ENCODE measurements around the gene PRM2.

Gene PRM2

GRCh38 chr16:11264155-11264832 is 12.0 kb downstream of the PRM2 start:
- POLR2A ChIA-PET = no interaction called here
- CTCF ChIA-PET = no interaction called here
- no peak for DNase-seq (ENCODE audit: extremely low spot score)
- TF ChIP-seq SP1 (IDR thresholded peaks at IDR 0.05) (no peak), L3MBTL2 (conservative IDR thresholded peaks at IDR 0.05) (no peak), HDGF (IDR thresholded peaks at IDR 0.05; ENCODE audit: borderline replicate concordance) (no peak), NFRKB (IDR thresholded peaks at IDR 0.05) (no peak), ARNT (IDR thresholded peaks at IDR 0.05) (no peak), TARDBP (IDR thresholded peaks at IDR 0.05) (no peak), FOXK2 (IDR thresholded peaks at IDR 0.05) (no peak), LEF1 (IDR thresholded peaks at IDR 0.05; ENCODE audit: borderline replicate concordance) (no peak), ZNF384 (IDR thresholded peaks at IDR 0.05) (no peak), FOXM1 (IDR thresholded peaks at IDR 0.05; ENCODE audit: borderline replicate concordance) (no peak), FOXA1 (IDR thresholded peaks at IDR 0.05) (no peak), ELF4 (IDR thresholded peaks at IDR 0.05) (no peak), SUZ12 (IDR thresholded peaks at IDR 0.05) (no peak), BHLHE40 (IDR thresholded peaks at IDR 0.05; ENCODE audit: borderline replicate concordance) (no peak)

- DNase-seq (ENCODE audit: extremely low spot score) = no peak
- POLR2A ChIA-PET = no interaction called here
- CTCF ChIA-PET = no interaction called here
- TF ChIP-seq FOXA1 (IDR thresholded peaks at IDR 0.05) (no peak), FOXM1 (IDR thresholded peaks at IDR 0.05; ENCODE audit: borderline replicate concordance) (no peak), ELF4 (IDR thresholded peaks at IDR 0.05) (no peak), PKNOX1 (IDR thresholded peaks at IDR 0.05) (no peak), ARNT (IDR thresholded peaks at IDR 0.05) (no peak)
Observed at GRCh38 chr16:11263737-11264136, 12.5 kb downstream of the PRM2 start.

GRCh38 chr16:11262915-11263314 is 13.4 kb downstream of the PRM2 start:
- no peak for DNase-seq (ENCODE audit: extremely low spot score)
- TF ChIP-seq SUZ12 (IDR thresholded peaks at IDR 0.05) (no peak), BHLHE40 (IDR thresholded peaks at IDR 0.05; ENCODE audit: borderline replicate concordance) (no peak), HDGF (IDR thresholded peaks at IDR 0.05; ENCODE audit: borderline replicate concordance) (no peak), ELF4 (IDR thresholded peaks at IDR 0.05) (no peak), SP1 (IDR thresholded peaks at IDR 0.05) (no peak), PKNOX1 (IDR thresholded peaks at IDR 0.05) (no peak), FOXA1 (IDR thresholded peaks at IDR 0.05) (no peak), TARDBP (IDR thresholded peaks at IDR 0.05) (no peak)
- ChIA-PET POLR2A (no interaction called here), CTCF (no interaction called here)

- DNase-seq (ENCODE audit: extremely low spot score) = no peak
- CTCF ChIA-PET = interaction anchor here (0.6 kb wide), 2 partner anchors 96 to 274 kb away, joined by 3 to 4 read pairs; no protein-coding TSS in a partner anchor
- no peak for TF ChIP-seq CTBP1 (IDR thresholded peaks at IDR 0.05; ENCODE audit: borderline replicate concordance)
- TF ChIP-seq TARDBP (IDR thresholded peaks at IDR 0.05) = no peak
- TF ChIP-seq LEF1 (IDR thresholded peaks at IDR 0.05; ENCODE audit: borderline replicate concordance) = no peak
- TF ChIP-seq ARNT (IDR thresholded peaks at IDR 0.05) = no peak
- TF ChIP-seq NFRKB (IDR thresholded peaks at IDR 0.05) = no peak
- TF ChIP-seq FOXA1 (IDR thresholded peaks at IDR 0.05) = no peak
- no peak for TF ChIP-seq ELF4 (IDR thresholded peaks at IDR 0.05)
- TF ChIP-seq ZNF384 (IDR thresholded peaks at IDR 0.05) = no peak
- POLR2A ChIA-PET = no interaction called here
Observed at GRCh38 chr16:11260596-11260966, 15.7 kb downstream of the PRM2 start.

GRCh38 chr16:11259655-11260595 is 16.4 kb downstream of the PRM2 start:
- ChIA-PET CTCF (interaction anchor here (0.6 kb wide), 2 partner anchors 96 to 273 kb away, joined by 3 to 4 read pairs; no protein-coding TSS in a partner anchor), POLR2A (no interaction called here)
- no peak for DNase-seq (ENCODE audit: extremely low spot score)
- TF ChIP-seq SUZ12 (IDR thresholded peaks at IDR 0.05) (no peak), FOXA1 (IDR thresholded peaks at IDR 0.05) (no peak), FOXK2 (IDR thresholded peaks at IDR 0.05) (no peak), FOXM1 (IDR thresholded peaks at IDR 0.05; ENCODE audit: borderline replicate concordance) (no peak), LEF1 (IDR thresholded peaks at IDR 0.05; ENCODE audit: borderline replicate concordance) (no peak), ARNT (IDR thresholded peaks at IDR 0.05) (no peak), SP1 (IDR thresholded peaks at IDR 0.05) (no peak), NFRKB (IDR thresholded peaks at IDR 0.05) (no peak), ZNF384 (IDR thresholded peaks at IDR 0.05) (no peak)

GRCh38 chr16:11258553-11259492 is 17.5 kb downstream of the PRM2 start:
- ChIA-PET CTCF (interaction anchor here (0.9 kb wide), 1 partner anchor 128 kb away, joined by 4 read pairs; no protein-coding TSS in a partner anchor), POLR2A (no interaction called here)
- TF ChIP-seq FOXK2 (IDR thresholded peaks at IDR 0.05) (no peak), FOXM1 (IDR thresholded peaks at IDR 0.05; ENCODE audit: borderline replicate concordance) (no peak), SP1 (IDR thresholded peaks at IDR 0.05) (no peak), L3MBTL2 (conservative IDR thresholded peaks at IDR 0.05) (no peak), ZNF384 (IDR thresholded peaks at IDR 0.05) (no peak), FOXA1 (IDR thresholded peaks at IDR 0.05) (no peak), ELF4 (IDR thresholded peaks at IDR 0.05) (no peak), PKNOX1 (IDR thresholded peaks at IDR 0.05) (no peak), CTBP1 (IDR thresholded peaks at IDR 0.05; ENCODE audit: borderline replicate concordance) (no peak), TARDBP (IDR thresholded peaks at IDR 0.05) (no peak), LEF1 (IDR thresholded peaks at IDR 0.05; ENCODE audit: borderline replicate concordance) (no peak), BHLHE40 (IDR thresholded peaks at IDR 0.05; ENCODE audit: borderline replicate concordance) (no peak), NFRKB (IDR thresholded peaks at IDR 0.05) (no peak), SUZ12 (IDR thresholded peaks at IDR 0.05) (no peak), HDGF (IDR thresholded peaks at IDR 0.05; ENCODE audit: borderline replicate concordance) (no peak), ARNT (IDR thresholded peaks at IDR 0.05) (no peak)
- DNase-seq (ENCODE audit: extremely low spot score) = no peak
